ENCODE results near the gene MED27. TPM values are rescaled to one million over a fixed set of nuclear protein-coding genes. Genes with fewer than 3 reads are reported as not detected.

The MED27 gene
- total and polyA plus RNA-seq, 2 of the 13 experiments (the other 11 are each of a cell fraction or from before 2014, with no cell fraction given), result 16.9 to 19.0 TPM

DNA sequence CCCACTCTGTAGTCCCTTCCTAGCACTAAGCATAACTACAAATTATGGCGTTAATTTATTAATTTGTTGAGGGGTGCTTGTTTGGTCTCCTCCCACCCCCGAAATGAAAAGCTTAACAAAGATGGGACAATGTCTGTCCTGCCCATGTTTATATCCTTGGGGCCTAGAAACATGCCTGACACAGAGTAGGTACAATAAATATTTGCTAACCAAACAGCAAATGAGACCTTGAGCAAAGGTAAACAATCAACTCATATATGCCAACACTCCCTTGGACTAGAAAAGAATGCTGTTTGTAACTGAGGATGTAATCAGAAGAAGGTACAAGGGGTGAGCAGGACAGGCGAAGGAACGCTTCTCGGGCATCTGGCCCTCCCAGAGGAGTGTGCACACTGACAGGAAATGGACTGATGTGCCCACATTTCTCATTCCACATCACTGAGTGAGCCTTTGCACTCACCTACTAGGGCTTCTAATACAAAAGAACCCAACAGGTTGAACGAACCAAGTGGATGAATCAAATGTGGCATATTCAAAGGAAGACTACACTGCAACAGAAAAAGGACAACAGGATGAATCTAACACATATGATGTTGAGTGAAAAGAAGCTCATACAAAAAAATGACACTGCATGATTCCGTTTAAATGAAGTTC is 66.8 kb downstream of the MED27 start (continued):
- TF ChIP-seq, protein P1, sequence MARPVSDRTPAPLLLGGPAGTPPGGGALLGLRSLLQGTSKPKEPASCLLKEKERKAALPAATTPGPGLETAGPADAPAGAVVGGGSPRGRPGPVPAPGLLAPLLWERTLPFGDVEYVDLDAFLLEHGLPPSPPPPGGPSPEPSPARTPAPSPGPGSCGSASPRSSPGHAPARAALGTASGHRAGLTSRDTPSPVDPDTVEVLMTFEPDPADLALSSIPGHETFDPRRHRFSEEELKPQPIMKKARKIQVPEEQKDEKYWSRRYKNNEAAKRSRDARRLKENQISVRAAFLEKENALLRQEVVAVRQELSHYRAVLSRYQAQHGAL (CRISPR knock-in tag; IDR thresholded peaks at IDR 0.05; ENCODE audit: not compliant biosample characterization), result no peak
- TF ChIP-seq HDAC2 (CRISPR knock-in tag; IDR thresholded peaks at IDR 0.05), result peak; percentile 28; the same call in 1 of the 2 replicates
- TF ChIP-seq EP300 (IDR thresholded peaks at IDR 0.05; ENCODE audit: low read depth in 2 of 2, low read length in 2 of 2), result peak in 1 of 2 experiments; percentile 35; a peak in 1 of 4 replicates
- TF ChIP-seq EP300 (CRISPR knock-in tag; IDR thresholded peaks at IDR 0.05; ENCODE audit: borderline replicate concordance), result no peak
- TF ChIP-seq ZNF234 (CRISPR knock-in tag; conservative IDR thresholded peaks at IDR 0.05), result no peak
- TF ChIP-seq KLF13 (CRISPR knock-in tag; IDR thresholded peaks at IDR 0.05), result no peak
- TF ChIP-seq ZFP36L1 (CRISPR knock-in tag; IDR thresholded peaks at IDR 0.05), result no peak

DNA sequence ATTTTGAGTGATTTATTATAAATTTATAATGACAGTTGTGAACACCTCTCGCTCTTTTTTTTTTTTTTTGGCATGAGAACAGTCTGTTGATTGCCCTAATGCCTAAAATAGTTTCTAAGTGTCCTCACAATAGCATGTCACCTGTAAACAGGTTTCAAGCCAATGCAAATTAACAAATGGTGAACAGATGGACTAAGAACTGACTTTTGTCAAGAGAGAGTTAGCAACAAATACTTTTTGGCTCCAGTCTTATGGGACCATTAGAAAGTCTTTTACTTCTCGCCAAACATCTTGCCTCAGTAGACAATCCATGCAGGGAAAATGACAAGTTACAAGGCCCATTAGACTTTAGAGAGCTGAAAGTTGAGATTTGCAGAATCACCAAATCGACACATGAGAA is 67.8 kb downstream of the MED27 start:
- no peak for DNase-seq (ENCODE audit: low spot score)
- no TSS peak for BruUV-seq (replicated peaks)
- TF ChIP-seq NFYB (CRISPR knock-in tag; IDR thresholded peaks at IDR 0.05), result no peak
- TF ChIP-seq MTF2 (CRISPR knock-in tag; IDR thresholded peaks at IDR 0.05; ENCODE audit: borderline replicate concordance), result no peak
- TF ChIP-seq, protein P2, sequence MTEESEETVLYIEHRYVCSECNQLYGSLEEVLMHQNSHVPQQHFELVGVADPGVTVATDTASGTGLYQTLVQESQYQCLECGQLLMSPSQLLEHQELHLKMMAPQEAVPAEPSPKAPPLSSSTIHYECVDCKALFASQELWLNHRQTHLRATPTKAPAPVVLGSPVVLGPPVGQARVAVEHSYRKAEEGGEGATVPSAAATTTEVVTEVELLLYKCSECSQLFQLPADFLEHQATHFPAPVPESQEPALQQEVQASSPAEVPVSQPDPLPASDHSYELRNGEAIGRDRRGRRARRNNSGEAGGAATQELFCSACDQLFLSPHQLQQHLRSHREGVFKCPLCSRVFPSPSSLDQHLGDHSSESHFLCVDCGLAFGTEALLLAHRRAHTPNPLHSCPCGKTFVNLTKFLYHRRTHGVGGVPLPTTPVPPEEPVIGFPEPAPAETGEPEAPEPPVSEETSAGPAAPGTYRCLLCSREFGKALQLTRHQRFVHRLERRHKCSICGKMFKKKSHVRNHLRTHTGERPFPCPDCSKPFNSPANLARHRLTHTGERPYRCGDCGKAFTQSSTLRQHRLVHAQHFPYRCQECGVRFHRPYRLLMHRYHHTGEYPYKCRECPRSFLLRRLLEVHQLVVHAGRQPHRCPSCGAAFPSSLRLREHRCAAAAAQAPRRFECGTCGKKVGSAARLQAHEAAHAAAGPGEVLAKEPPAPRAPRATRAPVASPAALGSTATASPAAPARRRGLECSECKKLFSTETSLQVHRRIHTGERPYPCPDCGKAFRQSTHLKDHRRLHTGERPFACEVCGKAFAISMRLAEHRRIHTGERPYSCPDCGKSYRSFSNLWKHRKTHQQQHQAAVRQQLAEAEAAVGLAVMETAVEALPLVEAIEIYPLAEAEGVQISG (CRISPR knock-in tag; IDR thresholded peaks at IDR 0.05), result no peak
- no peak for TF ChIP-seq ZNF180 (CRISPR knock-in tag; IDR thresholded peaks at IDR 0.05; ENCODE audit: borderline replicate concordance, low read depth)
- TF ChIP-seq HES4 (CRISPR knock-in tag; IDR thresholded peaks at IDR 0.05; ENCODE audit: borderline replicate concordance), result no peak
- TF ChIP-seq, protein P3, sequence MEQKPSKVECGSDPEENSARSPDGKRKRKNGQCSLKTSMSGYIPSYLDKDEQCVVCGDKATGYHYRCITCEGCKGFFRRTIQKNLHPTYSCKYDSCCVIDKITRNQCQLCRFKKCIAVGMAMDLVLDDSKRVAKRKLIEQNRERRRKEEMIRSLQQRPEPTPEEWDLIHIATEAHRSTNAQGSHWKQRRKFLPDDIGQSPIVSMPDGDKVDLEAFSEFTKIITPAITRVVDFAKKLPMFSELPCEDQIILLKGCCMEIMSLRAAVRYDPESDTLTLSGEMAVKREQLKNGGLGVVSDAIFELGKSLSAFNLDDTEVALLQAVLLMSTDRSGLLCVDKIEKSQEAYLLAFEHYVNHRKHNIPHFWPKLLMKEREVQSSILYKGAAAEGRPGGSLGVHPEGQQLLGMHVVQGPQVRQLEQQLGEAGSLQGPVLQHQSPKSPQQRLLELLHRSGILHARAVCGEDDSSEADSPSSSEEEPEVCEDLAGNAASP (CRISPR knock-in tag; IDR thresholded peaks at IDR 0.05; ENCODE audit: borderline replicate concordance), result no peak
- TF ChIP-seq ZNF761 (CRISPR knock-in tag; conservative IDR thresholded peaks at IDR 0.05), result no peak
- no peak for TF ChIP-seq ZNF331 (CRISPR knock-in tag; IDR thresholded peaks at IDR 0.05)
- TF ChIP-seq FOXC1 (CRISPR knock-in tag; IDR thresholded peaks at IDR 0.05; ENCODE audit: borderline replicate concordance), result no peak

More for the DNA sequence above, 67.8 kb downstream of the MED27 start:
- WGBS (ENCODE audit: low lambda C conversion rate), result 97% methylated on average over 3 of the region's 3 CpGs
- H3K36me3 ChIP-seq (replicated peaks in 1 of 2; ENCODE audit: control insufficient read depth in 1 of 2, insufficient read depth in 2 of 2, low read length in 2 of 2), result 0 out of 5 replicates have a peak, but pooled peaks cover 0 to 1% of the 10 kb centered on the region in 2 experiments
- H3K4me1 ChIP-seq (ENCODE audit: insufficient read depth, low read length), result peaks cover 24% of the 10 kb centered on the region
- in situ Hi-C loops (cut with HindIII; ENCODE audit: extremely low pct_ligation_motif_present, low pct_unique_long_range_greater_than_20kb) (no loop called here), intact Hi-C loops (cut with micrococcal nuclease; ENCODE audit: unreplicated experiment) (no loop called here)
- CTCF ChIA-PET (ENCODE audit: low intra/inter-chr PET ratio, low total read pairs), result no interaction called here
- peaks cover 6% of the 10 kb centered on the region for H4K20me1 ChIP-seq (ENCODE audit: insufficient read depth, low read length)
- H3K9ac ChIP-seq (ENCODE audit: insufficient read depth, low read depth, low read length), result no peak overlapping the region
- H3K4me2 ChIP-seq (ENCODE audit: low read depth, low read length), result no peak overlapping the region
- FAIRE-seq (no peak), ATAC-seq (no peak)
- H3K4me3 ChIP-seq (replicated peaks in 1 of 3; ENCODE audit: insufficient read depth in 1 of 3, low read depth in 2 of 3, low read length in 3 of 3), result no peak overlapping the region
- H3K27ac ChIP-seq (ENCODE audit: extremely low read length, insufficient read depth, low read length), result no peak overlapping the region
- H3K9me3 ChIP-seq (ENCODE audit: low read length), result no peaks in the 10 kb centered on the region
- no peaks in the 10 kb centered on the region for H3K79me2 ChIP-seq (ENCODE audit: insufficient read depth, low read length)
- POLR2A ChIA-PET, result no interaction called here
- no peak overlapping the region for H2AFZ ChIP-seq (ENCODE audit: low read length)
- no peaks in the 10 kb centered on the region for H3K27me3 ChIP-seq (ENCODE audit: control insufficient read depth in 1 of 2, insufficient read depth in 2 of 2, low read length in 2 of 2)
